NCI-H1417 treated with DMSO at 0.1 percent for 48 hours (cell line): ENCODE measurements around the gene SORCS2.

ENCODE experiments used
- DNase-seq: peaks from one replicate; lab custom pipeline; 2025; lab: John Stamatoyannopoulos, UW

The SORCS2 gene

GRCh38 chr4:7356667-7357310 is 164.5 kb downstream of the SORCS2 start:
- no peak for DNase-seq

GRCh38 chr4:7357323-7357722 is 165.0 kb downstream of the SORCS2 start:
- DNase-seq: no peak

DNA sequence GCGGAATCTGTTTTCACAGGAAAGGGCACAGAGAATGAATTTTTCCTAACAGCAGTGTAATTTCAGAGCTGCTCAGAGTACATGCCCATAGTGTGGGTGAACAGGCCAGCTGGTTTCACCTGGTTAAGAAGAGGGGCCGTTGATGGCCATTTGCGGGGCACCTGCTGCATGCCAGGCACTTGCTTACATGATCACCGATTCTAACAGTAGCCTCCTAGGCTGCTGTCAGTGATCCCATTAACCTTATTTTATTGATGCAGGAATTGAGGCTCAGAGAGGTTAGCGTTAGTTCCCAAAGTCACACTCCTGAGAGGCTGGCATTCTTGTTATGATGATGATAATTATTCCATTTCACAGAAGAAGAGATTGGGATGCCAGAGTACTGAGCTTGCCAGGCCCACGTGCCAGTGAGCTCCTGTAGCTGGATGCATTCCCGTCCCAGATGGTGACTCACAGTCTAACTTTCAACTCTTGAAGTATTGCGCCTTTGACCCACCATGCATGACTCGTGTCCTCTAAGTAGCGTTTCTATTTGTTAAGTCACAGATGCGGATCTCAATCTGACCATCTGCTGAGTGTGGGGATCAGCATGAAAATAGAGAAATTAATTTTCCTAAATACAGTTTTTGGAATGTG is 165.9 kb downstream of the SORCS2 start:
- no peak for DNase-seq

GRCh38 chr4:7359400-7360062 is 167.2 kb downstream of the SORCS2 start:
- peak; percentile 58 for DNase-seq

DNA sequence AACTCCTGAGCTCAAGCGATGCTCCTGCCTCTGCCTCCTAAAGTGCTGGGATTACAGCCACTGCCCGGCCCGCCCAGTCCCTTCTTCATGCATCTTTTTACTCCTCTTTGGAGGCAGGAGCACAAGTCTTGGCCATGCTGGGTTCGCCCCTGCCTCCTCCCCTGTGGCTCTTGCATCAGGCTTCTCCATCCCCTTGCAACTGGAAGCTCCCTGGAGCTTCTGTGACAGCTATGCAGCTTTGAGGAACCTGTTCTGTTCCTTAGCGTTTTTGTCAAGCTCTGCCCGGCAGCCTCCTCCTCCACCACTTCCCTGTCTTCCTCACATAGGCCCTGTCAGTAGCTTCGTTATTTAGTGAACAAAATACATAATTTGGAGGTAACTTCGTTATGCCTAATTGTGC is 168.5 kb downstream of the SORCS2 start:
- DNase-seq: no peak

DNA sequence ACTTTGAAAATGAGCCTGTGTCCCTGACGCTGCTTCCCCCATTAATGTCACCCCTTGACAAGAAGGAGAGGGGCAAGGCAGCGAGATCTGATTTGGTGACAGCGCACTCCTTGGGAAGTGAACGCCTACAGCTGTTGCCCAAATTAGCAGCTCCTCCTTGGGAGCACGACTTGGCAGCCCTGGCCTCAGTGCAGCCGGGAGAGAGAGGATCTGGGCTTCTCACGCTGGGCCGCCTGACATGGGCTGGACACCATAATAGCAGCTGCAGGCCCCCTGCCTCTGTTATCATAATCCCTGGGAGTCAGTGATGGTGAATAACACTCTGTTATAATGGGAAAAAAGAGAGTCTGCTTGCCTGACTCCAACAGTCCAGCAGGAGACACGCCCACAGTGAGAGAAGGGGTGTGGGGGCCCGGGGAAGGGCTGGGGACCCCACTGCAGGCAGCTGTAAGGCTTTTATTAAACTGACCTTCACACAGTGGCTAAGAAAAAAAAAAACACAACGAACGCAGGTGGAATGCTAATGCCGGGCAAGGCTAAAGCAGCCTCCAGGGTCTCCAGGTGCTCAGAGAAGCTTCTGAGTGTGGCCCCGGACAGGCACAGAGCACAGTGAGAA is 169.1 kb downstream of the SORCS2 start:
- DNase-seq: no peak

DNA sequence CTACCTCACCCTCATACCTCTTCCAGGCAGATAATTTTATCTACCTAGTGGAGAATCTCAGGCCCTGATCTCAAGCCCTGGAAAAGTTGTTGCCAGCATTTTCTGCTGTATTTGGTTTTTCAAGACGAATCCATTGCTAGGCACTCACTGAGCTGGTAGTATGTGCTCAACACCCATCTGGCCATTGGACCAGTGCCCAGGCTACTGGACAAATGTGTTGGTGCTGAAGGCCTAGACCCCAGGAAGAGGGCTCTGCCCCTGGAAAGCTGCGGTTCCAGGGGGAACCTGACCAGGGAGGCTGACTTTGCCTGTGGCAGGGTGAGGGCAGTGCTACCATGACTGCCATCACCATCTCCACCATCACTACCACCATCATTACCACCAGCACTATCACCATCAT is 170.0 kb downstream of the SORCS2 start:
- DNase-seq: no peak

DNA sequence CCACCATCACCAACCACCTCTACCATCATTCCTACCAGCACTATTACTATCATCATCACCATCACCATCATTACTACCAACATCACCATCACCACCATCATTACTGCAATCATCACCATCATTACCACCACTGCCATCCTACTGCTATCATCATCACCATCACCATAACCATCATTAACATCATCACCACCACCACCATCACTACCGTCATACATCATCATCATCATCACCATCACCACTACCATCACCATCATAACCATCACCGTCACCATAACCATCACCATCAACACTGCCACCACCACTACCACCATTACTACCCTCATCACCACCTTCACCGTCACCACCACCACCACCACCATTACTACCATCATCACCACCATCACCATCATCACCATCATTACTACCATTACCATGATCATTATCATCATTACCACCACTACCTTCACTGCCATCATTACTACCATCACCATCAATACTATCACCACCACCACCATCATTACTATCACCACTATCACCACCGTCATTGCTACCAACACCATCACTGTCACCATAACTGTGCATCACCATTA is 170.6 kb downstream of the SORCS2 start:
- DNase-seq: no peak

- peak; percentile 11 for DNase-seq
These were observed 172.6 kb downstream of the SORCS2 start for GRCh38 chr4:7364979-7365378.

DNA sequence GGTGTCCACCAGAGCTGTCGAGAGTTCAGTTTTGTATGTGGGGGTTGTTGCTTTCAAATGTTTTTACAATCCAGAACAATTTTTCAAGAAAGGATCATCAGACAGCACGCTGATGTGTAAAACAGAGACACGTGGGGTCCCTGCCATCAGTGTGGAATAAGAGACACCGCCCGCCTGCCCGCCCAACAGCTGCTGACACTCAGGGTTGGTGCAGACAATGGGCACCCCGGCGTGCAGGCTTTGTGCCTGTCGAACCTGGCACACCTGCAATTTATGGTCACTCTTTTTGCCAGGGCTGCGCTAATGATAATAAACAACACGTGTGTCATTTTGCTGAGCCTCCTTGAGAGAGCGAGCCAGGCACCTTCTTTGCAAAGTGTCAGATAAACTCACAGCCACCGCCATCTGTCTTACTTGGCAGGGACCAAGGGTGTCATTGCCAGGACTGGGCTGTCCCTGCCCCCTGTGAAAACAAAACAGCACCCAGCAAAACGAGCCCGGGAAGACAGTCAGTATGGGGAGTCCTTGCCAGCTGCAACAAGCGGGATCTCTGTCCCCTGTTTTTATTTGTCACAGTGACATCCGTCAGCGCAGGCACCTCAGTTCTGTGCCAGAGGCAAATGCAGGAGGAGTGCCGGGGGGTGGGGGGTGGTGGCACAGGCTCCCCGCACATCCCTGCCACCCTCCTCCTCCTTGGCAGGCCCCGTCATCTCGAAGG is 173.3 kb downstream of the SORCS2 start:
- peak; percentile 96 for DNase-seq

GRCh38 chr4:7366180-7366945 is 174.0 kb downstream of the SORCS2 start:
- no peak for DNase-seq

DNA sequence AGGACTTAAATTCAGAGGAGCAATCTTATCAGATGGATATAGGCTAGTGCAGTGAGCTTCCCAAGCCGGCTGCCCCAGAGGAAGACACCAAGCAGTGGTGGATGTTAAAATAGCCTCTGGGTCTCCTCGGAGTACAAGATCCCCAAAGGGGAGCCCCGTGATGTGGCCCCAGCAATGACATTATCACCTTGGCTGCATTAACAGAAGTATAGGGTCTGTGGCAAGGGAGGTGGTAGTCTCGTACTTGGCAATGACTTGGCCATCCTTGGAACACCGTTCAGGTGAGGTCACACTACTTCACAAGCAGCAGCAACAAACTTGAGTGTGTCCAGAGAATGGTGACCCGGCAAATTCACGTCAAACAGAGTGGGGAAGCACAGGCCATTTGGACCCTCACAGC is 174.6 kb downstream of the SORCS2 start:
- no peak for DNase-seq

GRCh38 chr4:7367406-7367805 is 175.1 kb downstream of the SORCS2 start:
- DNase-seq: no peak

GRCh38 chr4:7367864-7368277 is 175.5 kb downstream of the SORCS2 start:
- DNase-seq: no peak

GRCh38 chr4:7368296-7368695 is 176.0 kb downstream of the SORCS2 start:
- DNase-seq: no peak

GRCh38 chr4:7369511-7369910 is 177.2 kb downstream of the SORCS2 start:
- DNase-seq: no peak

GRCh38 chr4:7370038-7370437 is 177.7 kb downstream of the SORCS2 start:
- no peak for DNase-seq

GRCh38 chr4:7371210-7371941 is 179.0 kb downstream of the SORCS2 start:
- DNase-seq: no peak

DNA sequence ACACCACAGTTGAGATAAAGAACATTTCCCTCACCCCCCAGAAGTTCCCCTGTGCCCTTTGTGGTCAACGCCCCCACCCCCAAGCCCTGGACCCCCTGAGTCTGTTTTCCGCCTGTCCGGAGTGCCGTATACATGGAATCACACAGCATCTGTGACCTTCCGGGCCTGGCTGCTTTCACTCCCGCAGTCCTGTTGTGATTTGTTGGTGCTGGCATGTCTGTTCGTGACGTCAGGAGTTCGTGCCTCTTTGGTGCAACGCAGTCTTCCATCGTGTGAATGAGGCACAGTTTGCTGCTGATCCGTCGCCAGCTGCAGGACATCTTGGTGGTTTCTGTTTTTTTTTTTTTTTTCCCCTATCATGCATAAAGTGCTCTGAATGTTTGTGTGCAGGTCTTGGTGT is 180.3 kb downstream of the SORCS2 start:
- DNase-seq: no peak

DNA sequence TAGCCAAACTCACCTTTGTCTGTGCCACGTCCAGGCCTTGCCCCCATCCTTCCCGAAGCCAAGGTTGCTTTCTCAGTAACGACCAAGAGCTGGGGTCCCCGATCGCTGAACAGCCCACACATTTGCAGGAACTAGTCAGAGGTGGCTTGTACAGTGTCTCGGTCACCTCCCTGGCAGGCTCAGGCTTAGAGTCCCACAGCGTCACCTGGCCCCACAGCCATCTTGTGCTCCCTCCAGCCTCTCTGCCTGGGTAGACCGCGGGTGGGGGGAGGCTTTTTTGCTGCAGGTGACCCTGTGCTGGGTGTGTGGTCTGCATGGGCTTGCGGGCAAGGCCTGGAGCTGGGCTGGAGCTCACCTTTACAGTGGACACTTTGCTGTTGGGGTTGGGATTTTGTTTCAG is 182.2 kb downstream of the SORCS2 start:
- no peak for DNase-seq

DNA sequence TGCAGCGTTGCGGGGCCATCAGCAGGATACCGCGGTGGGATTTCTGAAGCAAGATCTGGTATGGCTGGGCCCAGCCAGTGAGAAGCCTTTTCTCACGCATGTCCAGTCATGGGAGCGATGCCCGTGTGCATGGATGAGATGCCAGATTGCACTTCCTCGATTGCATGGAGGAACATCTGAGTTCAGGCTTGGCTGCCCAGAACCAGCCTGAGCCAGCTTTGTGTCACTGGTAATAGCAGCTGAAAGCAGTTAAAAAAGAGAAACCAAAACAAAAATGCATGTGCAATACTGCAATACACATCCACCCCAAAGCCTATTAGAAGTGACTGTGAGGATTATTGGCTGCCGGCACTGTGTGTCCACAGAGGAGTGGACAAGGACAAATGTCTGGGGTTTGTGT is 183.1 kb downstream of the SORCS2 start:
- DNase-seq: no peak
